HepG2 (cell line): ENCODE data around the gene FBXW4. TPM values are rescaled to one million over a fixed set of nuclear protein-coding genes. Genes with fewer than 3 reads are reported as not detected.

ENCODE experiments used
- ATAC-seq: fragments of 200-7000 bp; cut with Tn5 transposase; 3 replicates; pipeline ENCODE4 v1.9.1; 2020; ENCODE audit warnings: mild to moderate bottlenecking, moderate library complexity
- BruUV-seq: library from RNA; stranded (reverse); fragments of 400-500 nt; replicated peaks from 2 replicates; lab custom pipeline; 2021; lab: Mats Ljungman, UMichigan
- CTCF ChIA-PET: fragments of 300-600 bp; formaldehyde crosslinking; extraction: SDS; loops from one replicate; lab custom pipeline; 2021; ENCODE audit warnings: low total read pairs, inconsistent platforms, low intra/inter-chr PET ratio; lab: Yijun Ruan, JAX
- POLR2A ChIA-PET: fragments of 350-600 bp; sonication (Branson Sonifier 250); formaldehyde crosslinking; loops from one replicate; lab custom pipeline; 2020; ENCODE audit warnings: antibody characterized with exemption, inconsistent platforms; lab: Yijun Ruan, JAX
- DNase-seq: peaks from one replicate; pipeline ENCODE4 v3.0.0-alpha.2; 2015; ENCODE audit warnings: low spot score
- FAIRE-seq: peaks from 3 replicates; lab custom pipeline; 2011; peaks lifted over from hg19 to GRCh38; lab: Jason Lieb, UNC
- H2AFZ ChIP-seq: one replicate; pipeline ENCODE4 v1.6.1; 2011; ENCODE audit warnings: low read length, inconsistent platforms
- H3K27ac ChIP-seq: fragments of 300-600 bp; 3 replicates; pipeline ENCODE4 v1.8.0; 2011; ENCODE audit warnings: mixed run types, mild to moderate bottlenecking, mixed read lengths, low read length, inconsistent platforms; ENCODE audit not compliant: insufficient read depth; ENCODE audit errors: extremely low read length
- H3K27me3 ChIP-seq, 2 experiments: fragments of 200-600 bp in 1 of 2; 2 replicates in 1 of 2; 3 replicates in 1 of 2; pipeline versions ENCODE4 v1.6.0 to v1.8.0; 2011; ENCODE audit warnings: low read length in 2 of 2, mild to moderate bottlenecking in 2 of 2, moderate library complexity in 2 of 2, inconsistent platforms in 1 of 2; ENCODE audit not compliant: insufficient read depth in 2 of 2, control insufficient read depth in 1 of 2
- H3K36me3 ChIP-seq, 2 experiments: fragments of 200-600 bp in 1 of 2; replicated peaks in 1 of 2; 2 replicates in 1 of 2; 3 replicates in 1 of 2; pipeline versions ENCODE4 v1.5.1 to v1.8.0; 2011; ENCODE audit warnings: low read length in 2 of 2, inconsistent platforms in 1 of 2; ENCODE audit not compliant: insufficient read depth in 2 of 2, control insufficient read depth in 1 of 2
- H3K4me1 ChIP-seq: 2 replicates; pipeline ENCODE4 v1.5.1; 2012; ENCODE audit warnings: low read length, inconsistent platforms; ENCODE audit not compliant: insufficient read depth
- H3K4me2 ChIP-seq: 2 replicates; pipeline ENCODE4 v1.6.0; 2011; ENCODE audit warnings: low read depth, low read length, inconsistent platforms
- H3K4me3 ChIP-seq, 3 experiments: fragments of 200-600 bp in 1 of 3; sonication (generic), shearing (Covaris generic) in 1 of 3; replicated peaks in 1 of 3; 2 replicates each; pipeline ENCODE4 v1.5.1; 2011 to 2016; ENCODE audit warnings: low read length in 3 of 3, inconsistent platforms in 2 of 3, low read depth in 2 of 3, mild to moderate bottlenecking in 2 of 3, control low read depth in 1 of 3, mixed read lengths in 1 of 3; ENCODE audit not compliant: insufficient read depth in 1 of 3
- H3K79me2 ChIP-seq: one replicate; pipeline ENCODE4 v1.6.1; 2011; ENCODE audit warnings: low read length, inconsistent platforms; ENCODE audit not compliant: insufficient read depth
- H3K9ac ChIP-seq: 2 replicates; pipeline ENCODE4 v1.6.0; 2011; ENCODE audit warnings: mild to moderate bottlenecking, low read depth, low read length, inconsistent platforms; ENCODE audit not compliant: insufficient read depth
- H3K9me3 ChIP-seq: 2 replicates; pipeline ENCODE4 v1.5.1; 2012; ENCODE audit warnings: mild to moderate bottlenecking, low read length
- H4K20me1 ChIP-seq: 2 replicates; pipeline ENCODE4 v1.6.0; 2011; ENCODE audit warnings: inconsistent platforms, mild to moderate bottlenecking, low read length, moderate library complexity; ENCODE audit not compliant: insufficient read depth
- EEA1 ChIP-seq: sonication (generic); formaldehyde crosslinking; IDR thresholded peaks from 2 replicates; pipeline ENCODE4 v1.5.1; 2020; ENCODE audit warnings: mild to moderate bottlenecking, missing genetic modification reagents, borderline replicate concordance
- FOXP1 ChIP-seq, 2 experiments: fragments of 450-650 bp in 1 of 2; IDR thresholded peaks; 2 replicates each; pipeline ENCODE4 v1.6.1; 2017 to 2018; ENCODE audit warnings: antibody characterized with exemption in 1 of 2
- MEIS1 ChIP-seq: sonication (generic); formaldehyde crosslinking; IDR thresholded peaks from 2 replicates; pipeline ENCODE4 v1.9.0; 2021; ENCODE audit warnings: mild to moderate bottlenecking, missing genetic modification reagents, moderate library complexity, borderline replicate concordance
- NR2C2 ChIP-seq: sonication (generic); formaldehyde crosslinking; IDR thresholded peaks from 2 replicates; pipeline ENCODE4 v1.4.0; 2020; ENCODE audit warnings: missing genetic modification reagents, mild to moderate bottlenecking, moderate library complexity, borderline replicate concordance
- RBM39 ChIP-seq: fragments of 200-400 bp; formaldehyde crosslinking; IDR thresholded peaks from one replicate; pipeline ENCODE4 v1.6.1; 2018; ENCODE audit warnings: antibody characterized with exemption, mild to moderate bottlenecking, low read depth, low read length; ENCODE audit not compliant: poor library complexity, severe bottlenecking
- SMYD3 ChIP-seq: sonication (generic); formaldehyde crosslinking; IDR thresholded peaks from 2 replicates; pipeline ENCODE4 v1.8.1; 2023; ENCODE audit warnings: mild to moderate bottlenecking, missing genetic modification reagents
- SOX13 ChIP-seq, 3 experiments: fragments of 450-650 bp in 1 of 3; sonication (generic) in 1 of 3; formaldehyde crosslinking in 1 of 3; IDR thresholded peaks in 2 of 3; conservative IDR thresholded peaks in 1 of 3; 2 replicates each; pipeline versions ENCODE4 v1.5.0 to v1.6.1; 2016 to 2020; ENCODE audit warnings: antibody characterized with exemption in 1 of 3, mild to moderate bottlenecking in 1 of 3, missing compliant biosample characterization in 1 of 3, missing genetic modification reagents in 1 of 3, moderate library complexity in 1 of 3
- ZFP36 ChIP-seq: fragments of 150-350 bp; IDR thresholded peaks from 2 replicates; pipeline ENCODE4 v1.6.1; 2018; ENCODE audit warnings: borderline replicate concordance, low read length, low read depth; ENCODE audit not compliant: partially characterized antibody
- ZNF251 ChIP-seq: sonication (generic); formaldehyde crosslinking; IDR thresholded peaks from 2 replicates; pipeline ENCODE4 v1.9.0; 2021; ENCODE audit warnings: mild to moderate bottlenecking, missing genetic modification reagents
- ZNF775 ChIP-seq: sonication (generic); formaldehyde crosslinking; IDR thresholded peaks from 2 replicates; pipeline ENCODE4 v1.4.0; 2020; ENCODE audit warnings: missing genetic modification reagents, mild to moderate bottlenecking, moderate library complexity, borderline replicate concordance
- ZNF792 ChIP-seq: IDR thresholded peaks from 2 replicates; pipeline ENCODE4 v1.6.1; 2016
- WGBS: methylation state at CpG from one replicate; pipeline ENCODE4 v1.1.6; 2017; ENCODE audit warnings: low lambda C conversion rate; 5-methylcytosine and 5-hydroxymethylcytosine counted together
- in situ Hi-C: cut with HindIII; loops from 2 replicates; pipeline ENCODE4 v1.10.0; 2017; ENCODE audit warnings: low pct_unique_long_range_greater_than_20kb; ENCODE audit not compliant: extremely low pct_ligation_motif_present
- intact Hi-C: fragments of 100-400 bp; cut with micrococcal nuclease; formaldehyde crosslinking; loops from one replicate; pipeline ENCODE4 v1.10.0; 2022; ENCODE audit not compliant: unreplicated experiment
- polyA plus RNA-seq, 8 experiments: library from polyadenylated mRNA; depleted of rRNA in 3 of 8; stranded (reverse) in 7 of 8; unstranded in 1 of 8; fragments of >200 nt; fragmentation: Illumina TruSeq in 4 of 8; extraction: Trizol in 4 of 8; gene quantifications; 2 replicates each; pipeline versions ENCODE4 v1.2.1 to v1.2.3, GENCODE V29; 2011 to 2016; ENCODE audit warnings: low read depth in 4 of 8, missing spikeins in 1 of 8, mixed read lengths in 1 of 8; ENCODE audit not compliant: insufficient read depth in 1 of 8
- total RNA-seq, 5 experiments: library from RNA; depleted of rRNA; stranded (reverse); fragments of >200 nt; fragmentation: Illumina TruSeq; extraction: Trizol; gene quantifications; 2 replicates each; pipeline ENCODE4 v1.2.3, GENCODE V29; 2016; ENCODE audit warnings: low read depth in 1 of 5
- TF ChIP-seq, protein P1 (sequence below): sonication (generic); formaldehyde crosslinking; IDR thresholded peaks from 2 replicates; pipeline ENCODE4 v1.5.0; 2020; ENCODE audit warnings: missing genetic modification reagents, mild to moderate bottlenecking, borderline replicate concordance
- TF ChIP-seq, protein P2 (sequence below): sonication (generic); formaldehyde crosslinking; IDR thresholded peaks from 2 replicates; pipeline ENCODE4 v1.4.0; 2020; ENCODE audit warnings: missing genetic modification reagents

The FBXW4 gene
- total and polyA plus RNA-seq, 2 of the 13 experiments (the other 11 are each of a cell fraction or from before 2014, with no cell fraction given) = 23.5 to 33.7 TPM

DNA sequence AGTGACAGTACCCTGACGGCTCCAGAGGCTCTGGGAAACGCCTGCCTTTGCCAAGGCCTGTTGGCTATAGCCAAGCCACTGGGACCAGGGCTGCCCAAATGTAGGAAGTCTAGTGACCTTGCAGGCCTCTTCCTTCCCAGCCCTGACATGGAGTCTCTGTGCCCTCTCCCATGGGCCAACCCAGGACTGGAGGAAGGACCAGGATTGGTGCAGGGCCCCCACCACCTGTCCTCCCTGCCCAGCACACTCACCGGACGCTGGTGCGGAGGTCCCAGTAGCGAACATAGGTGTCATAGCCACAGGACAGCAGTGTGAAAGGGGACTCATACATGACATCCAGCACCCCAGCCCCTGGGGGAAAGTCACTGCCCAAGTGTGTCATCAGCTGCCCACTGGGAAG, 82.9 kb downstream of the FBXW4 start (continued):
- TF ChIP-seq, protein P1, sequence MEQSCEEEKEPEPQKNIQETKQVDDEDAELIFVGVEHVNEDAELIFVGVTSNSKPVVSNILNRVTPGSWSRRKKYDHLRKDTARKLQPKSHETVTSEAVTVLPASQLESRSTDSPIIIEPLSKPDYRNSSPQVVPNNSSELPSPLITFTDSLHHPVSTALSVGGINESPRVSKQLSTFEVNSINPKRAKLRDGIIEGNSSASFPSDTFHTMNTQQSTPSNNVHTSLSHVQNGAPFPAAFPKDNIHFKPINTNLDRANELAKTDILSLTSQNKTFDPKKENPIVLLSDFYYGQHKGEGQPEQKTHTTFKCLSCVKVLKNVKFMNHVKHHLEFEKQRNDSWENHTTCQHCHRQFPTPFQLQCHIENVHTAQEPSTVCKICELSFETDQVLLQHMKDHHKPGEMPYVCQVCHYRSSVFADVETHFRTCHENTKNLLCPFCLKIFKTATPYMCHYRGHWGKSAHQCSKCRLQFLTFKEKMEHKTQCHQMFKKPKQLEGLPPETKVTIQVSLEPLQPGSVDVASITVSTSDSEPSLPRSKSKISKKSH (CRISPR knock-in tag) = no peak
- TF ChIP-seq SMYD3 (CRISPR knock-in tag) = no peak

DNA sequence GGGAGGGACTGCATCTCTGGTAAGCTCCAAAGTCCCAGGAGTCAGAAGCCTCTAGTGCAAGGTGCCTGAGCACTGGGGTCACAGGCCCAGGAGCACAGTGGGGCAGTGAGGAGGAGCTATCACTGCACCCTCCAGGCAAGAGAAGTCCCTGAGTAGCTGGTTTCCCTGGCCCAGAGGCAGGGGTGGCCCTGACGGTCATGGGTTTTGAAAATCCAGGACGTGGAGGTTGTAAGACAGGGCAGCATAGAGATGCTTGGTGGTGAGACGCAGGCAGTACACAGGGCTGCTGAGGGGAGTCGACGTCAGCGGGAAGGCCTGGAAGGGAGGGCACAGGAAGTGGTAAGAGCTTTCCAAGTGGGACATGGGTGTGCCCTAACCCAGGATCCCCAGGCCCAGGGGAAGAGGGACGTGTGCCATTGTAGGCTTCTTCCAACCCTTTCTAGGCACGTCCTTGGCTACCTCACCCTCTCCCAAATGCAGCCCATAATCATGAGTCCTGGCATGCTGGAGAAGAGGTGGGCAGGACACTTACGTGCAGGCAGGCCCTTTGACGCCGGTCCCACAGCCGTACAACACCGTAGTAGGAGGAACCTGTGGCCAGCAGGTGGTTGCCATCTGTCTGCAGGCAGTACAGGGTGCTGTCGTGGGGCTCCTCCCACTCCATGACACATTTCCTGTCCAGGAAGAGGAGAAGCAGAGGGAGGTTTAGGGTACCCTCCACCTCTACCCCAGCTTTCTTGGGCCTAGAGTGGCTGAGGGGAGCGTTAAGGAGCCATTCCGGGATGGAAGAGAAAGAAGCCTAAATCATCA, 83.7 kb downstream of the FBXW4 start:
- no peaks in the 10 kb centered on the region for H3K9me3 ChIP-seq
- H4K20me1 ChIP-seq = no peaks in the 10 kb centered on the region
- intact Hi-C loops = no loop called here
- H3K4me1 ChIP-seq = peaks cover 9% of the 10 kb centered on the region; the same call in 1 of the 2 replicates
- peaks cover 16 to 37% of the 10 kb centered on the region in 2 experiments for H3K36me3 ChIP-seq
- POLR2A ChIA-PET = no interaction called here
- H3K79me2 ChIP-seq = no peaks in the 10 kb centered on the region
- no peak overlapping the region for H3K9ac ChIP-seq
- no peak overlapping the region for H3K4me2 ChIP-seq
- H3K27me3 ChIP-seq = no peaks in the 10 kb centered on the region
- in situ Hi-C loops = no loop called here
- DNase-seq (no peak), ATAC-seq (no peak), FAIRE-seq (no peak)
- H2AFZ ChIP-seq = no peak overlapping the region
- BruUV-seq = no TSS peak
- 97% methylated on average over 16 of the region's 16 CpGs for WGBS
- TF ChIP-seq MEIS1 (CRISPR knock-in tag) (no peak), ZNF792 (CRISPR knock-in tag) (no peak), FOXP1 (IDR thresholded peaks at IDR 0.05) (no peak), FOXP1 (CRISPR knock-in tag; IDR thresholded peaks at IDR 0.05) (no peak), NR2C2 (CRISPR knock-in tag) (no peak), RBM39 (no peak), ZFP36 (no peak), ZNF775 (CRISPR knock-in tag) (no peak), ZNF251 (CRISPR knock-in tag) (no peak), EEA1 (CRISPR knock-in tag) (no peak), SOX13 (IDR thresholded peaks at IDR 0.05) (no peak), SOX13 (CRISPR knock-in tag; conservative IDR thresholded peaks at IDR 0.05 in 1 of 2, IDR thresholded peaks at IDR 0.05 in 1 of 2) (no peak)
- TF ChIP-seq, protein P2, sequence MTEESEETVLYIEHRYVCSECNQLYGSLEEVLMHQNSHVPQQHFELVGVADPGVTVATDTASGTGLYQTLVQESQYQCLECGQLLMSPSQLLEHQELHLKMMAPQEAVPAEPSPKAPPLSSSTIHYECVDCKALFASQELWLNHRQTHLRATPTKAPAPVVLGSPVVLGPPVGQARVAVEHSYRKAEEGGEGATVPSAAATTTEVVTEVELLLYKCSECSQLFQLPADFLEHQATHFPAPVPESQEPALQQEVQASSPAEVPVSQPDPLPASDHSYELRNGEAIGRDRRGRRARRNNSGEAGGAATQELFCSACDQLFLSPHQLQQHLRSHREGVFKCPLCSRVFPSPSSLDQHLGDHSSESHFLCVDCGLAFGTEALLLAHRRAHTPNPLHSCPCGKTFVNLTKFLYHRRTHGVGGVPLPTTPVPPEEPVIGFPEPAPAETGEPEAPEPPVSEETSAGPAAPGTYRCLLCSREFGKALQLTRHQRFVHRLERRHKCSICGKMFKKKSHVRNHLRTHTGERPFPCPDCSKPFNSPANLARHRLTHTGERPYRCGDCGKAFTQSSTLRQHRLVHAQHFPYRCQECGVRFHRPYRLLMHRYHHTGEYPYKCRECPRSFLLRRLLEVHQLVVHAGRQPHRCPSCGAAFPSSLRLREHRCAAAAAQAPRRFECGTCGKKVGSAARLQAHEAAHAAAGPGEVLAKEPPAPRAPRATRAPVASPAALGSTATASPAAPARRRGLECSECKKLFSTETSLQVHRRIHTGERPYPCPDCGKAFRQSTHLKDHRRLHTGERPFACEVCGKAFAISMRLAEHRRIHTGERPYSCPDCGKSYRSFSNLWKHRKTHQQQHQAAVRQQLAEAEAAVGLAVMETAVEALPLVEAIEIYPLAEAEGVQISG (CRISPR knock-in tag) = no peak
- H3K27ac ChIP-seq = no peak overlapping the region
- CTCF ChIA-PET = no interaction called here
- H3K4me3 ChIP-seq = no peak overlapping the region
